A172 (cell line): ENCODE measurements around the gene PIGQ. TPM values are rescaled to one million over a fixed set of nuclear protein-coding genes. Genes with fewer than 3 reads are reported as not detected.

Experiments used
- DNase-seq: peaks from one replicate; pipeline ENCODE4 v3.0.0-alpha.2; 2015; ENCODE audit warnings: low spot score
- total RNA-seq: library from RNA; depleted of rRNA; stranded (reverse); fragments of >200 nt; shearing (Covaris generic); gene quantifications from 2 replicates; pipeline ENCODE4 v1.2.3, GENCODE V29; 2014

PIGQ gene
- total RNA-seq, 1 experiment from 2014 or later: 76.5 TPM

- no peak for DNase-seq
Observed at GRCh38 chr16:606656-607307, 37.0 kb downstream of the PIGQ start.

GRCh38 chr16:608019-608418 lies 38.3 kb downstream of the PIGQ start:
- DNase-seq: no peak

- DNase-seq: no peak
Observed at GRCh38 chr16:609316-609715, 39.5 kb downstream of the PIGQ start.

GRCh38 chr16:609984-610383 lies 40.2 kb downstream of the PIGQ start:
- DNase-seq: no peak

- DNase-seq: no peak
Observed at GRCh38 chr16:610513-611381, 41.0 kb downstream of the PIGQ start.

- DNase-seq: no peak
Observed at GRCh38 chr16:615122-615521, 45.4 kb downstream of the PIGQ start.

- no peak for DNase-seq
Observed at GRCh38 chr16:616733-617586, 47.2 kb downstream of the PIGQ start.

GRCh38 chr16:617855-618254 lies 48.1 kb downstream of the PIGQ start:
- DNase-seq: no peak

GRCh38 chr16:619476-620100 lies 49.8 kb downstream of the PIGQ start:
- DNase-seq: no peak

GRCh38 chr16:620700-621525 lies 51.1 kb downstream of the PIGQ start:
- no peak for DNase-seq

- DNase-seq: no peak
Observed at GRCh38 chr16:621526-622105, 51.8 kb downstream of the PIGQ start.

GRCh38 chr16:622920-623280 lies 53.1 kb downstream of the PIGQ start:
- no peak for DNase-seq

- no peak for DNase-seq
Observed at GRCh38 chr16:624526-625070, 54.8 kb downstream of the PIGQ start.

- DNase-seq: no peak
Observed at GRCh38 chr16:625117-625976, 55.6 kb downstream of the PIGQ start.

GRCh38 chr16:625977-626765 lies 56.4 kb downstream of the PIGQ start:
- no peak for DNase-seq

GRCh38 chr16:626787-627453 lies 57.2 kb downstream of the PIGQ start:
- DNase-seq: peak; percentile 99

- peak; percentile 83 for DNase-seq
Observed at GRCh38 chr16:627454-628239, 57.9 kb downstream of the PIGQ start.
